Transverse colon (tissue), 4 donors: ENCODE results near the gene SLC17A8. TPM values are rescaled to one million over a fixed set of nuclear protein-coding genes. Genes with fewer than 3 reads are reported as not detected.
"Not testable (repeated sequence)": the region's sequence is repeated elsewhere in the genome, so short reads cannot be mapped to it uniquely, and the experiment has no call there.

Experiments
- DNase-seq: peaks from one replicate; pipeline ENCODE4 v3.0.0-alpha.2; 2019
- H3K27ac ChIP-seq, 4 donors: fragments of 200-600 bp; sonication (generic); 2 replicates each; pipeline ENCODE4 v1.5.1; 2016 to 2018; ENCODE audit warnings: inconsistent platforms in 4 of 4
- H3K27me3 ChIP-seq: fragments of 200-600 bp; sonication (generic); 2 replicates; pipeline ENCODE4 v1.5.1; 2017; ENCODE audit warnings: inconsistent platforms
- H3K36me3 ChIP-seq, 4 donors: fragments of 200-600 bp; sonication (generic); 2 replicates each; pipeline ENCODE4 v1.5.1; 2017 to 2019; ENCODE audit warnings: inconsistent platforms in 4 of 4
- H3K4me1 ChIP-seq, 4 donors: fragments of 200-600 bp; sonication (generic); 2 replicates each; pipeline ENCODE4 v1.5.1; 2017 to 2020; ENCODE audit warnings: inconsistent platforms in 4 of 4
- H3K4me3 ChIP-seq, 4 donors: fragments of 200-600 bp; sonication (generic); 1 replicate in 1 of 4; 2 replicates in 3 of 4; pipeline versions ENCODE4 v1.5.1 to v1.6.1; 2017 to 2019; ENCODE audit warnings: inconsistent platforms in 4 of 4
- H3K9me3 ChIP-seq, 2 donors: fragments of 200-600 bp; sonication (generic); 2 replicates each; pipeline ENCODE4 v1.5.1; 2017 to 2019; ENCODE audit warnings: inconsistent platforms in 2 of 2
- EP300 ChIP-seq: sonication (generic); formaldehyde crosslinking; IDR thresholded peaks from one replicate; pipeline ENCODE4 v1.6.1; 2017; ENCODE audit warnings: antibody characterized with exemption, low read depth
- POLR2A ChIP-seq: fragments of 450-650 bp; IDR thresholded peaks from one replicate; pipeline ENCODE4 v1.6.1; 2016; ENCODE audit warnings: antibody characterized with exemption, mild to moderate bottlenecking, moderate library complexity
- POLR2AphosphoS5 ChIP-seq, 3 donors: sonication (generic); formaldehyde crosslinking; IDR thresholded peaks; one replicate each; pipeline ENCODE4 v1.6.1; 2016; ENCODE audit warnings: antibody characterized with exemption in 3 of 3
- WGBS, 2 donors: methylation state at CpG; one replicate each; pipeline ENCODE4 v1.1.5; 2018; ENCODE audit warnings: low coverage in 1 of 2; 5-methylcytosine and 5-hydroxymethylcytosine counted together
- in situ Hi-C, 4 donors: fragments of 200-750 bp; cut with MboI; loops; one replicate each; pipeline versions ENCODE4 v1.15.0 to v1.15.1; 2017; ENCODE audit warnings: low sequenced_read_pairs in 3 of 4, low pct_ligation_motif_present in 1 of 4, low pct_unique_long_range_greater_than_20kb in 1 of 4
- intact Hi-C: fragments of 100-400 bp; cut with DNase I; formaldehyde crosslinking; loops from one replicate; pipeline ENCODE4 v1.15.1; 2023; ENCODE audit warnings: low total_unique reads
- total RNA-seq, 4 donors: library from RNA; depleted of rRNA; stranded (reverse); fragments of >200 nt; gene quantifications; one replicate each; pipeline ENCODE4 v1.1.0, GENCODE V29; 2016
- TF ChIP-seq, protein P1 (sequence below), 5 experiments: fragments of 200-600 bp in 3 of 5; fragments of 450-650 bp in 2 of 5; sonication (generic) in 3 of 5; IDR thresholded peaks; 1 replicate in 2 of 5; 2 replicates in 3 of 5; pipeline ENCODE4 v1.5.1; 2016 to 2017; ENCODE audit warnings: antibody characterized with exemption in 5 of 5, inconsistent platforms in 3 of 5, mild to moderate bottlenecking in 2 of 5, moderate library complexity in 1 of 5

SLC17A8 gene
- total RNA-seq, 4 donors from 2014 or later: 5.4 to 21.8 (median 7.5) TPM

DNA sequence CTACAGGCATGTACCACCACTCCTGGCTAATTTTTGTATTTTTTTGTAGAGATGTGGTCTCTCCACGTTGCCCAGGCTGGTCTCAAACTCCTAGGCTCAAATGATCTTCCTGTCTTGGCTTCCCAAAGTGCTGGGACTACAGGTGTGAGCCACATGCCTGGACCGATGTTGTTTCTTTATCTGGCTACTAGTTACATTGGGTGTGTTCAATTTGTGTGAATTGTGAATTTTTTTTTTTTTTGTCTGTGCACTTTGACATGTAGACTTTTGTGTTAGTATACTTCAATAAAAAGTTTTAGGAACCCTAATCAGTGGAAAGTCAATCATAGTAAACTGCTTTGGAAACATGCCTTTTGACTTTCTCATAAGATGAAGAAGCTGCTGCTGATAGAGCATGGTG is 24.0 kb upstream of the SLC17A8 start:
- no peaks in the 10 kb centered on the region for H3K27me3 ChIP-seq
- in situ Hi-C loops: no loop called here
- H3K36me3 ChIP-seq: peaks cover 0 to 43% (median 12%) of the 10 kb centered on the region in 4 donors
- intact Hi-C loops: no loop called here
- DNase-seq: no peak
- peaks cover 0 to 27% (median 0%) of the 10 kb centered on the region in 4 donors for H3K4me1 ChIP-seq
- no peaks in the 10 kb centered on the region for H3K9me3 ChIP-seq
- H3K4me3 ChIP-seq: no peak overlapping the region
- TF ChIP-seq EP300 (no peak), POLR2AphosphoS5 (IDR thresholded peaks at IDR 0.05) (no peak), POLR2A (no peak)
- TF ChIP-seq, protein P1, sequence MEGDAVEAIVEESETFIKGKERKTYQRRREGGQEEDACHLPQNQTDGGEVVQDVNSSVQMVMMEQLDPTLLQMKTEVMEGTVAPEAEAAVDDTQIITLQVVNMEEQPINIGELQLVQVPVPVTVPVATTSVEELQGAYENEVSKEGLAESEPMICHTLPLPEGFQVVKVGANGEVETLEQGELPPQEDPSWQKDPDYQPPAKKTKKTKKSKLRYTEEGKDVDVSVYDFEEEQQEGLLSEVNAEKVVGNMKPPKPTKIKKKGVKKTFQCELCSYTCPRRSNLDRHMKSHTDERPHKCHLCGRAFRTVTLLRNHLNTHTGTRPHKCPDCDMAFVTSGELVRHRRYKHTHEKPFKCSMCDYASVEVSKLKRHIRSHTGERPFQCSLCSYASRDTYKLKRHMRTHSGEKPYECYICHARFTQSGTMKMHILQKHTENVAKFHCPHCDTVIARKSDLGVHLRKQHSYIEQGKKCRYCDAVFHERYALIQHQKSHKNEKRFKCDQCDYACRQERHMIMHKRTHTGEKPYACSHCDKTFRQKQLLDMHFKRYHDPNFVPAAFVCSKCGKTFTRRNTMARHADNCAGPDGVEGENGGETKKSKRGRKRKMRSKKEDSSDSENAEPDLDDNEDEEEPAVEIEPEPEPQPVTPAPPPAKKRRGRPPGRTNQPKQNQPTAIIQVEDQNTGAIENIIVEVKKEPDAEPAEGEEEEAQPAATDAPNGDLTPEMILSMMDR (IDR thresholded peaks at IDR 0.05): no peak
- 38 to 42% methylated on average over 1 to 2 of the region's 2 CpGs for WGBS, 2 donors
- H3K27ac ChIP-seq: peak overlapping the region in 2 of 4 donors; percentile 18 to 56

DNA sequence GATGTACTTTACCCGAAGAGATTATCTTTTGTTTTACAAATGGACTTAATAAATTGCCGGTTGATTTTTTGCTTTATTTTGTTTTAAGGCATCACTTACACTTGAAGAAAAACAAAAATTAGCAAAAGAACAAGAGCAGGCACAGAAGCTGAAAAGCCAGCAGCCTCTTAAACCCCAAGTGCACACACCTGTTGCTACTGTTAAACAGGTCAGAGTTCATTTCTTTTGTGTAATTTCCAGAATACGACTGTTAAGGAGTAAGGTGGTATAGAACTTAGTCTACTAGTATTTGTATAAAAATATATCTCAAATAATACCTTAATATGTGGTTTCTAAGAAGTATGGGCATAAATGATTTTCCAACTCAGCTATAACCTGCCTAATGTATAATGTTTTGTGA is 19.6 kb upstream of the SLC17A8 start:
- Histone ChIP-seq H3K36me3 (peaks cover 0 to 31% (median 12%) of the 10 kb centered on the region in 4 donors), H3K27me3 (no peaks in the 10 kb centered on the region), H3K4me3 (no peak overlapping the region), H3K27ac (peak overlapping the region in 1 of 4 donors; percentile 44), H3K4me1 (peaks cover 0 to 25% (median 0%) of the 10 kb centered on the region in 4 donors), H3K9me3 (no peaks in the 10 kb centered on the region)
- TF ChIP-seq, protein P1 (IDR thresholded peaks at IDR 0.05): no peak
- no peak for TF ChIP-seq EP300
- no peak for TF ChIP-seq POLR2A
- TF ChIP-seq POLR2AphosphoS5 (IDR thresholded peaks at IDR 0.05): no peak
- intact Hi-C loops (no loop called here), in situ Hi-C loops (no loop called here)
- 55 to 64% methylated on average over 3 of the region's 3 CpGs for WGBS, 2 donors
- no peak for DNase-seq

DNA sequence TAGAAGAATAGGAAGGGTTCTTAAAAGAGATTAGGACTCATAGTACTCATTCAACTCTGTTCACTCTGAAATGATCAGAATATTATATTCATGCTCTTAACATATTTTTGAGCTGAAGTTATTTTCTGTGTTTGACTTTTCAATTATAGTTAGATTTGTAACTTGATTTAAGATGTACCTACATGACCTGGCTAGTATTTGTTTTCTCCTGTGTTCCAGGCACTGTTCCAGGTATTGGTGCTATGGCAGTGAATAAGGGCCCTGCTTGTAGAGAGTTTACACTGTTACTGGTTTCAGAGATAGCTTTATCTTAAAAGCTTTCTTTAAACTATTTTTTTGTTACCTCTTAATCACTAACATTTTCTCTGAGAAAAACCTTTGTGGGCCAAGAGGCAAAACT is 19.1 kb upstream of the SLC17A8 start:
- DNase-seq: peak; percentile 43
- no peaks in the 10 kb centered on the region for H3K27me3 ChIP-seq
- in situ Hi-C loops: no loop called here
- H3K4me1 ChIP-seq: peaks cover 0 to 20% (median 0%) of the 10 kb centered on the region in 4 donors
- H3K36me3 ChIP-seq: peaks cover 0 to 31% (median 12%) of the 10 kb centered on the region in 4 donors
- H3K27ac ChIP-seq: peak overlapping the region in 1 of 4 donors; percentile 44
- intact Hi-C loops: no loop called here
- H3K9me3 ChIP-seq: no peaks in the 10 kb centered on the region
- TF ChIP-seq EP300 (no peak), POLR2AphosphoS5 (IDR thresholded peaks at IDR 0.05) (no peak), POLR2A (no peak)
- TF ChIP-seq, protein P1 (IDR thresholded peaks at IDR 0.05): no peak
- H3K4me3 ChIP-seq: no peak overlapping the region

DNA sequence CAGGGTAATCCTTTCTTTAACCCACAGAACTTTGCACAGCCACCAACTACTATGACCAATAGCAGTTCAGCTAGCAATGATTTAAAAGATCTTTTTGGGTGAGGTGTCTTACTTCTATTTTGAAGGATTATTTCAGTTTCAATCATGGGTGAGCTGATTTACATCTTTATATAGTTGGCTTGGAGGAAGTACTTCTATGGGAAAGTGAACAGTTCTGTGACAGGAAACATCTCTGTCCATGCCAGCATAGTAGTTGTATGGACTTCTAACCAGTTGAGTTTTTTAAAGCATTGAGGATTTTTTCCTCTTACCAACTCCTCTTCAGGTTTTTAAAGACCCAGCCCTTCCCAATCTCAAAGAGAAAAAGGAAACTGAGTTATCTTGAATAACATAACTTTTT is 17.8 kb upstream of the SLC17A8 start:
- in situ Hi-C loops (no loop called here), intact Hi-C loops (no loop called here)
- H3K4me1 ChIP-seq: peaks cover 0 to 16% (median 0%) of the 10 kb centered on the region in 4 donors
- no peaks in the 10 kb centered on the region for H3K9me3 ChIP-seq
- H3K27ac ChIP-seq: no peak overlapping the region
- DNase-seq: no peak
- peaks cover 0 to 31% (median 10%) of the 10 kb centered on the region in 4 donors for H3K36me3 ChIP-seq
- TF ChIP-seq POLR2AphosphoS5 (IDR thresholded peaks at IDR 0.05) (no peak), EP300 (no peak), POLR2A (no peak)
- TF ChIP-seq, protein P1 (IDR thresholded peaks at IDR 0.05): no peak
- no peaks in the 10 kb centered on the region for H3K27me3 ChIP-seq
- no peak overlapping the region for H3K4me3 ChIP-seq

DNA sequence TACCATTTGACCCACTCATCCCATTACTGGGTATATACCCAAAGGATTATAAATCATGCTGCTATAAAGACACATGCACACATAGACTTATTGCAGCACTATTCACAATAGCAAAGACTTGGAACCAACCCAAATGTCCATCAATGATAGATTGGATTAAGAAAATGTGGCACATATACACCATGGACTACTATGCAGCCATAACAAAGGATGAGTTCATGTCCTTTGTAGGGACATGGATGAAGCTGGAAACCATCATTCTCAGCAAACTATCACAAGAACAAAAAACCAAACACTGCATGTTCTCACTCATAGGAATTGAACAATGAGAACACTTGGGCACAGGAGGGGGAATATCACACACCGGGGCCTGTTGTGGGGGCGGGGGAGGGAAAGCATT is 14.0 kb upstream of the SLC17A8 start:
- DNase-seq, H3K4me3 ChIP-seq, H3K27me3 ChIP-seq, in situ Hi-C loops, H3K9me3 ChIP-seq, intact Hi-C loops, H3K27ac ChIP-seq: not testable (repeated sequence)
- peaks cover 0 to 15% (median 0%) of the 10 kb centered on the region in 4 donors for H3K4me1 ChIP-seq
- WGBS, 2 donors: 92% methylated on average over 2 of the region's 2 CpGs; no CpG with 5 or more reads in 1 of the 2 donors
- peaks cover 0 to 13% (median 3%) of the 10 kb centered on the region in 4 donors for H3K36me3 ChIP-seq

DNA sequence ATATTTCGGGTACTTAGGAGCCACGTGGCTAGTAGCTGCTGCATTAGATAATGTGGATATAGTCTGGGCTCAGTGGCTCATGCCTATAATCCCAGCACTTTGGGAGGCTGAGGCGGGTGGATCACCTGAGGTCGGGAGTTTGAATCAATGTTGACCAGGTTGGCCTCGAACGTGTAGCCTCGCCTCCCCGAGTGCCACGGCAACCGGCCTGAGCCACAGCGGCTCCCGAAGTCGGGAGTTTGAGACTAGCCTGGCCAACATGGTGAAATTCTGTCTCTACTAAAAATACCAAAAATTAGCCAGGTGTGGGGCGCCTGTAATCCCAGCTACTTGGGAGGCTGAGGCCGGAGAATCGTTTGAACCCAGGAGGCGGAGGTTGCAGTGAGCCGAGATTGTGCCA is 12.5 kb upstream of the SLC17A8 start:
- H3K36me3 ChIP-seq, in situ Hi-C loops, H3K27me3 ChIP-seq, H3K9me3 ChIP-seq, DNase-seq, H3K4me3 ChIP-seq, intact Hi-C loops: not testable (repeated sequence)
- H3K27ac ChIP-seq: peak overlapping the region in 1 of 4 donors; percentile 54
- H3K4me1 ChIP-seq: peaks cover 0 to 14% (median 0%) of the 10 kb centered on the region in 4 donors
- 90 to 100% methylated on average over 1 to 18 of the region's 18 CpGs for WGBS, 2 donors
